Calu3 (cell line): ENCODE results near the gene WDR81. TPM values are rescaled to one million over a fixed set of nuclear protein-coding genes. Genes with fewer than 3 reads are reported as not detected.

Experiments used
- BruUV-seq: library from RNA; stranded (reverse); fragments of 400-500 nt; replicated peaks from 2 replicates; lab custom pipeline; 2021; lab: Mats Ljungman, UMichigan
- CTCF ChIA-PET: fragments of 300-600 bp; sonication (Branson Sonifier 250); formaldehyde crosslinking; loops from one replicate; lab custom pipeline; 2022; ENCODE audit warnings: antibody characterized with exemption; lab: Charles Lee
- DNase-seq: peaks from one replicate; pipeline ENCODE4 v3.0.0; 2022
- H3K27ac Mint-ChIP-seq: one replicate; pipeline ENCODE4 v1.8.0; 2022; ENCODE audit warnings: mixed read lengths; ENCODE audit not compliant: unreplicated experiment
- H3K27me3 Mint-ChIP-seq: one replicate; pipeline ENCODE4 v1.8.0; 2022; ENCODE audit warnings: mixed read lengths; ENCODE audit not compliant: unreplicated experiment
- H3K36me3 Mint-ChIP-seq: one replicate; pipeline ENCODE4 v1.8.0; 2022; ENCODE audit warnings: mild to moderate bottlenecking, moderate library complexity, mixed read lengths; ENCODE audit not compliant: insufficient read depth, unreplicated experiment
- H3K4me1 Mint-ChIP-seq: one replicate; pipeline ENCODE4 v1.8.0; 2022; ENCODE audit warnings: mild to moderate bottlenecking, low read depth, mixed read lengths; ENCODE audit not compliant: unreplicated experiment
- H3K4me3 Mint-ChIP-seq: one replicate; pipeline ENCODE4 v1.8.0; 2022; ENCODE audit warnings: mild to moderate bottlenecking, low read depth, moderate library complexity, mixed read lengths; ENCODE audit not compliant: unreplicated experiment
- H3K9me3 Mint-ChIP-seq: one replicate; pipeline ENCODE4 v1.8.0; 2022; ENCODE audit warnings: low read depth, mixed read lengths; ENCODE audit not compliant: unreplicated experiment
- intact Hi-C: fragments of 100-400 bp; cut with micrococcal nuclease; formaldehyde crosslinking; loops from one replicate; pipeline ENCODE4 v1.10.0; 2022; ENCODE audit not compliant: unreplicated experiment
- total RNA-seq: library from RNA; stranded (reverse); gene quantifications from 2 replicates; pipeline ENCODE4 v1.2.3, GENCODE V29; 2022
- TF ChIP-seq, protein P1 (sequence below): fragments of 200-600 bp; IDR thresholded peaks from one replicate; pipeline ENCODE4 v1.8.0; 2022; ENCODE audit warnings: antibody characterized with exemption; ENCODE audit not compliant: unreplicated experiment

Gene WDR81
- total RNA-seq, 1 experiment from 2014 or later = 11.2 TPM

DNA sequence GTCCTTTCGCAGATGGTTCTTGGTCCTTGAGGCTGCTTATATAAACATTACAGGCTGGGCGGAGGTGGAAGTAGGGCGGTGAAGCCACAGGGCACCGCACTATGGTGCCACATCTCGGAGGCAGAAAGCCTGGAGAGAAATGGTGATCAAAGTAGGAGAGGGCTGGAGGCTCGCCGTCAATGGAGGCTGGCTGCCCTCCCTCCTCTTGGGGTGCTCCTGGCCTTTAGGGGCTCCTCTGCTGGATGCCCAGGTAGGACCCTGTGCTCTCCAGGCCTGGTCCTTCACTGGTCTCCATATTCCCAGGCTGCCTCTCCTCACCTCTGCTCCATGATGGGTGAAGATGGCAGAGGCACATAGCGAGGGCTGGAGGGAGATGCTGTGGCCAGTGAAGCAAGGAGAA is 12.2 kb upstream of the WDR81 start:
- Mint-ChIP-seq H3K27ac (peak overlapping the region; percentile 63), H3K36me3 (peaks cover 79% of the 10 kb centered on the region), H3K27me3 (no peaks in the 10 kb centered on the region), H3K4me1 (peaks cover 9% of the 10 kb centered on the region), H3K4me3 (no peak overlapping the region), H3K9me3 (no peaks in the 10 kb centered on the region)
- TF ChIP-seq, protein P1, sequence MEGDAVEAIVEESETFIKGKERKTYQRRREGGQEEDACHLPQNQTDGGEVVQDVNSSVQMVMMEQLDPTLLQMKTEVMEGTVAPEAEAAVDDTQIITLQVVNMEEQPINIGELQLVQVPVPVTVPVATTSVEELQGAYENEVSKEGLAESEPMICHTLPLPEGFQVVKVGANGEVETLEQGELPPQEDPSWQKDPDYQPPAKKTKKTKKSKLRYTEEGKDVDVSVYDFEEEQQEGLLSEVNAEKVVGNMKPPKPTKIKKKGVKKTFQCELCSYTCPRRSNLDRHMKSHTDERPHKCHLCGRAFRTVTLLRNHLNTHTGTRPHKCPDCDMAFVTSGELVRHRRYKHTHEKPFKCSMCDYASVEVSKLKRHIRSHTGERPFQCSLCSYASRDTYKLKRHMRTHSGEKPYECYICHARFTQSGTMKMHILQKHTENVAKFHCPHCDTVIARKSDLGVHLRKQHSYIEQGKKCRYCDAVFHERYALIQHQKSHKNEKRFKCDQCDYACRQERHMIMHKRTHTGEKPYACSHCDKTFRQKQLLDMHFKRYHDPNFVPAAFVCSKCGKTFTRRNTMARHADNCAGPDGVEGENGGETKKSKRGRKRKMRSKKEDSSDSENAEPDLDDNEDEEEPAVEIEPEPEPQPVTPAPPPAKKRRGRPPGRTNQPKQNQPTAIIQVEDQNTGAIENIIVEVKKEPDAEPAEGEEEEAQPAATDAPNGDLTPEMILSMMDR = no peak
- no TSS peak for BruUV-seq
- DNase-seq = no peak
- CTCF ChIA-PET = no interaction called here
- intact Hi-C loops = no loop called here

- TF ChIP-seq, protein P1 = no peak
- no peak for DNase-seq
- H3K4me1 Mint-ChIP-seq = peaks cover 9% of the 10 kb centered on the region
- H3K27ac Mint-ChIP-seq = peak overlapping the region; percentile 81
- intact Hi-C loops = no loop called here
- CTCF ChIA-PET = interaction anchor here (0.6 to 1.0 kb wide), 2 partner anchors 139 to 399 kb away, joined by 3 to 4 read pairs; no protein-coding TSS in a partner anchor
- H3K36me3 Mint-ChIP-seq = peaks cover 89% of the 10 kb centered on the region
- TSS peak; percentile 52 for BruUV-seq
- peak overlapping the region; percentile 80 for H3K4me3 Mint-ChIP-seq
- no peaks in the 10 kb centered on the region for H3K27me3 Mint-ChIP-seq
- no peaks in the 10 kb centered on the region for H3K9me3 Mint-ChIP-seq
Observed at GRCh38 chr17:1713160-1713877, 11.2 kb upstream of the WDR81 start.

DNA sequence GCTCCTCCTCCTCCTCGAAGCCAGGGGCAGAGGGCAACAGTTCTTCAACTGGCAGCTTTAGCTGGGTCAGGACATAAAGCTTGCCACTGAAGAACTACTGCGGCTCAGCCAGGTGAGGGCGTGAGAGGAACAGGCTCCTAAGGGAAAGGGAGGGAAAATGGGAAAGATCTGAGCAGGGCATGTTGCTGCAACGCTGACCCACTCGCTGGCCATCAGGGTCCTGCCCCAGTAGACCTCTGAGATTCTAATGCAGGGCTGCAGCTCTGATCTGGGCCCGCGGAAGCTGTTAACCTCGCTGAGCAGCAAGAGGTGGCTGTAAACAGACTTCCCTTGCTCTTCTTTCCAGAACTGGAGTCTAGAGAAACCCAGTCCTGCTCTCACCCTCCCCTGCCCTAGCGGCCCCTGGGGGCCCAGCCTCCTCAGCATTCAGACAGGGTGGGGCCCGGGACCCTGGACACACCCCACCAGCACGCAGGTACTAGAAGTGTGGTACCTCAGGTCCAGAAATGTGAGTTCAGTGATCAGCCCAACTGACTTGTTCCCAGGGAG is 10.6 kb upstream of the WDR81 start:
- no TSS peak for BruUV-seq
- intact Hi-C loops = no loop called here
- H3K4me1 Mint-ChIP-seq = peaks cover 9% of the 10 kb centered on the region

DNA sequence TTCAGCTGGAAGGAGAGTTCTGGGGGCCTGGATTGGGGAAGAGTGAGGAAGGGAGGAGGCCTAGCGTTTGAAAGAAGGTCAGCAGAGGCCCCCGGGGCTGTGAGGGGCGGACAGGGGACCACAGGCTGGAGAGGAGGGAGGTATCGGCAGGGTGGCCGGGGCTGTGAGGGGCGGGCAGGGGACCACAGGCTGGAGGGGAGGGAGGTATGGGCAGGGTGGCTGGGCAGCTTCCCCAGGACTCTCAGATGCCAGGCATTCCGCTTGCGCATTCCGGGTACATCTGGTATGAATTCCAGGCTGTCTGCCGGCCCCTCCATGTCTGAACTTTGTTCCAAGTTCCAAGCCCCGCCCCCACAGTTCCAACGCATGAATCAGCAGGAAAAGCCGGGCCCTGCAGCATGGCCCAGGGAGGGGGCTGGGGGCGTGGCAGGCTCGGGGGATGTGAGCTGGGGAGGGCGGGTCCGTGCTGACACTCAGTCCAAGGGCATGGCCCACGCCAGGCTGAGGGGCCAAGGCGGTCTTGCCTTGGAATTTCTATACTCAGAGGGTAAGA is 10.0 kb upstream of the WDR81 start:
- no peaks in the 10 kb centered on the region for H3K27me3 Mint-ChIP-seq
- TF ChIP-seq, protein P1 = no peak
- CTCF ChIA-PET = interaction anchor here (0.8 to 1.0 kb wide), 3 partner anchors 38 to 140 kb away, joined by 3 to 4 read pairs (median 3); no protein-coding TSS in a partner anchor
- no TSS peak for BruUV-seq
- intact Hi-C loops = no loop called here
- peak; percentile 96 for DNase-seq
- H3K9me3 Mint-ChIP-seq = no peaks in the 10 kb centered on the region
- peak overlapping the region; percentile 81 for H3K27ac Mint-ChIP-seq
- peak overlapping the region; percentile 80 for H3K4me3 Mint-ChIP-seq
- peaks cover 9% of the 10 kb centered on the region for H3K4me1 Mint-ChIP-seq
- peaks cover 87% of the 10 kb centered on the region for H3K36me3 Mint-ChIP-seq

More for the DNA sequence above, 10.6 kb upstream of the WDR81 start:
- peak overlapping the region; percentile 80 for H3K4me3 Mint-ChIP-seq
- CTCF ChIA-PET = interaction anchor here (1.0 kb wide), 1 partner anchor 140 kb away, joined by 3 read pairs; no protein-coding TSS in a partner anchor
- H3K36me3 Mint-ChIP-seq = peaks cover 89% of the 10 kb centered on the region
- TF ChIP-seq, protein P1 = peak; percentile 43
- H3K9me3 Mint-ChIP-seq = no peaks in the 10 kb centered on the region
- peak; percentile 50 for DNase-seq
- peak overlapping the region; percentile 81 for H3K27ac Mint-ChIP-seq
- no peaks in the 10 kb centered on the region for H3K27me3 Mint-ChIP-seq
